ENCODE measurements around the gene CXXC4.

DNA sequence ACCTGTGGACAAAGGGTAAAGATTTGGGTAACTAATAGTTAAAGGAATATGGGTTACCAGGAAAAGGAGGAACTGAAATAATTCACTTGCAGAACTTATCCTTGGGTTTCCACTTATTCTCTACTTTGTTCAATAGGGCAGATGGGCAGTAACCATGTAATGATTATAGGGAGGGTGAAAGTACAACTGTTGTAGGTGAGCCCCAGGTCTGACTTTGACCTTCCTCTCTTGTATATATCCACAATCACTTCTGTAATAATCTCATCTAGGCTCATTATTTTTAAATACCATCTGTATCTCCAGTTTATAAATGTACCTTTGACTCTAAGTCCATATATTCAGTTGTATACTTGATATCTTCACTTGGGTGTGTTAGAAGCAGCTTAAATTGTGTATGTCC, 32.1 kb downstream of the CXXC4 start:
- TF ChIP-seq, protein P1, sequence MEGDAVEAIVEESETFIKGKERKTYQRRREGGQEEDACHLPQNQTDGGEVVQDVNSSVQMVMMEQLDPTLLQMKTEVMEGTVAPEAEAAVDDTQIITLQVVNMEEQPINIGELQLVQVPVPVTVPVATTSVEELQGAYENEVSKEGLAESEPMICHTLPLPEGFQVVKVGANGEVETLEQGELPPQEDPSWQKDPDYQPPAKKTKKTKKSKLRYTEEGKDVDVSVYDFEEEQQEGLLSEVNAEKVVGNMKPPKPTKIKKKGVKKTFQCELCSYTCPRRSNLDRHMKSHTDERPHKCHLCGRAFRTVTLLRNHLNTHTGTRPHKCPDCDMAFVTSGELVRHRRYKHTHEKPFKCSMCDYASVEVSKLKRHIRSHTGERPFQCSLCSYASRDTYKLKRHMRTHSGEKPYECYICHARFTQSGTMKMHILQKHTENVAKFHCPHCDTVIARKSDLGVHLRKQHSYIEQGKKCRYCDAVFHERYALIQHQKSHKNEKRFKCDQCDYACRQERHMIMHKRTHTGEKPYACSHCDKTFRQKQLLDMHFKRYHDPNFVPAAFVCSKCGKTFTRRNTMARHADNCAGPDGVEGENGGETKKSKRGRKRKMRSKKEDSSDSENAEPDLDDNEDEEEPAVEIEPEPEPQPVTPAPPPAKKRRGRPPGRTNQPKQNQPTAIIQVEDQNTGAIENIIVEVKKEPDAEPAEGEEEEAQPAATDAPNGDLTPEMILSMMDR (IDR thresholded peaks at IDR 0.05) = no peak
- no peak for TF ChIP-seq SMC3 (IDR thresholded peaks at IDR 0.05)
- TF ChIP-seq EP300 (IDR thresholded peaks at IDR 0.05) = no peak
- TF ChIP-seq, protein P2, sequence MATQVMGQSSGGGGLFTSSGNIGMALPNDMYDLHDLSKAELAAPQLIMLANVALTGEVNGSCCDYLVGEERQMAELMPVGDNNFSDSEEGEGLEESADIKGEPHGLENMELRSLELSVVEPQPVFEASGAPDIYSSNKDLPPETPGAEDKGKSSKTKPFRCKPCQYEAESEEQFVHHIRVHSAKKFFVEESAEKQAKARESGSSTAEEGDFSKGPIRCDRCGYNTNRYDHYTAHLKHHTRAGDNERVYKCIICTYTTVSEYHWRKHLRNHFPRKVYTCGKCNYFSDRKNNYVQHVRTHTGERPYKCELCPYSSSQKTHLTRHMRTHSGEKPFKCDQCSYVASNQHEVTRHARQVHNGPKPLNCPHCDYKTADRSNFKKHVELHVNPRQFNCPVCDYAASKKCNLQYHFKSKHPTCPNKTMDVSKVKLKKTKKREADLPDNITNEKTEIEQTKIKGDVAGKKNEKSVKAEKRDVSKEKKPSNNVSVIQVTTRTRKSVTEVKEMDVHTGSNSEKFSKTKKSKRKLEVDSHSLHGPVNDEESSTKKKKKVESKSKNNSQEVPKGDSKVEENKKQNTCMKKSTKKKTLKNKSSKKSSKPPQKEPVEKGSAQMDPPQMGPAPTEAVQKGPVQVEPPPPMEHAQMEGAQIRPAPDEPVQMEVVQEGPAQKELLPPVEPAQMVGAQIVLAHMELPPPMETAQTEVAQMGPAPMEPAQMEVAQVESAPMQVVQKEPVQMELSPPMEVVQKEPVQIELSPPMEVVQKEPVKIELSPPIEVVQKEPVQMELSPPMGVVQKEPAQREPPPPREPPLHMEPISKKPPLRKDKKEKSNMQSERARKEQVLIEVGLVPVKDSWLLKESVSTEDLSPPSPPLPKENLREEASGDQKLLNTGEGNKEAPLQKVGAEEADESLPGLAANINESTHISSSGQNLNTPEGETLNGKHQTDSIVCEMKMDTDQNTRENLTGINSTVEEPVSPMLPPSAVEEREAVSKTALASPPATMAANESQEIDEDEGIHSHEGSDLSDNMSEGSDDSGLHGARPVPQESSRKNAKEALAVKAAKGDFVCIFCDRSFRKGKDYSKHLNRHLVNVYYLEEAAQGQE (IDR thresholded peaks at IDR 0.05) = no peak
- TF ChIP-seq, protein P3, sequence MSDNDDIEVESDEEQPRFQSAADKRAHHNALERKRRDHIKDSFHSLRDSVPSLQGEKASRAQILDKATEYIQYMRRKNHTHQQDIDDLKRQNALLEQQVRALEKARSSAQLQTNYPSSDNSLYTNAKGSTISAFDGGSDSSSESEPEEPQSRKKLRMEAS (IDR thresholded peaks at IDR 0.05) = no peak
- no peak for TF ChIP-seq ESRRA (IDR thresholded peaks at IDR 0.05; ENCODE audit: borderline replicate concordance, low read length)
- TF ChIP-seq RAD21 (conservative IDR thresholded peaks at IDR 0.05 in 1 of 2, IDR thresholded peaks at IDR 0.05 in 1 of 2) = no peak
